GM12865 (cell line): ENCODE results near the gene KCTD17.
"Not testable (repeated sequence)": the region's sequence is repeated elsewhere in the genome, so short reads cannot be mapped to it uniquely, and the experiment has no call there.

ENCODE experiments used
- DNase-seq: peaks from one replicate; pipeline ENCODE4 v3.0.0; 2010; ENCODE audit warnings: low read depth
- H3K4me3 ChIP-seq: 2 replicates; pipeline ENCODE4 v1.5.1; 2011; ENCODE audit warnings: mild to moderate bottlenecking, low read depth, low read length, control low read depth
- CTCF ChIP-seq: IDR thresholded peaks from 2 replicates; pipeline ENCODE4 v1.5.1; 2011; ENCODE audit warnings: low read length, control low read depth, low read depth, inconsistent platforms; ENCODE audit not compliant: insufficient read depth; ENCODE audit errors: missing control alignments

KCTD17 gene

DNA sequence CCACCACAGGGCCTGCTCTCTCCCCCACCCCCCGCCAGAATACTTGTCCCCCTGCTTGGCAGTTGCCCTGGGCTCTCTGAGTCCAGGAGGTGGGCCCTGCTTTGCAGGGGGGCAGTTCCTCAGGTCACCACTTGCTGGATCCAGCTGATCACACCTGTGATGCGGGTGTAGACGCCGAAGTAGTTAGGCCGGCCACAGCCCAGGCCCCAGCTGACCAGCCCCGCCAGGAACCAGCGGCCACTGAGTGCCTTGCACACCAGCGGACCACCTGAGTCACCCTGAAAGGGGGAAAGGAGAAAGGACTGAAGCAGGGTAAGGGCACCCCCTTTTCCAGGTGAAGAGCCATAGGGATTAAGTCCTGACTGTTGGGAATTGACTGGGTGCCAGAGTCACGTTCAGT is 14.4 kb downstream of the KCTD17 start:
- TF ChIP-seq CTCF, result no peak
- no peak for DNase-seq
- no peak overlapping the region for H3K4me3 ChIP-seq

GRCh38 chr22:37067428-37067827 is 15.9 kb downstream of the KCTD17 start:
- no peak for DNase-seq
- H3K4me3 ChIP-seq, result no peak overlapping the region
- TF ChIP-seq CTCF, result no peak

- DNase-seq, result no peak
Measured at GRCh38 chr22:37068859-37069258, 17.3 kb downstream of the KCTD17 start.

GRCh38 chr22:37069319-37069718 is 17.8 kb downstream of the KCTD17 start:
- no peak for TF ChIP-seq CTCF
- H3K4me3 ChIP-seq, result no peak overlapping the region
- no peak for DNase-seq

More at GRCh38 chr22:37068859-37069258, 17.3 kb downstream of the KCTD17 start:
- H3K4me3 ChIP-seq, result no peak overlapping the region
- TF ChIP-seq CTCF, result no peak

- H3K4me3 ChIP-seq, result no peak overlapping the region
- TF ChIP-seq CTCF, result no peak
- no peak for DNase-seq
Measured at GRCh38 chr22:37069719-37070118, 18.2 kb downstream of the KCTD17 start.

DNA sequence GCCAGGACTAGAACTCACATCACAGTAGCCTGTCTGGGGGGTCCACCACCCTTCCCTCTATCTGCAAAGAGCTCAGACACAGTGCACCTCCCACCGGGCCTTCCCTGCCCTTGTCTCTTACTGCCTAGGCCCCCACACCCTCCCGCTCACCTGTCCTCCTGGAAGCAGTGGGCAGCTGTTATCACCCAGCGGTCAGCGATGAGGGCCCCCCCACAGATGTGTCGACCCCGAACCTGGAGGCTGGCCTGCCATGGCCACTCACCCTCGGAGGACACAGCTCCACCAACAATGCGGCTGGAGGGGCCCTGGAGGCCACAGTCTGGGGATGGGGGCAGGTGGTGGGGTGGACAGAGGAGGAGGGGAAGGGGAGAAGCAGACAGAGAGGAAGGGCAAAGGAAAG is 18.8 kb downstream of the KCTD17 start:
- DNase-seq, result no peak
- H3K4me3 ChIP-seq, result no peak overlapping the region
- no peak for TF ChIP-seq CTCF

DNA sequence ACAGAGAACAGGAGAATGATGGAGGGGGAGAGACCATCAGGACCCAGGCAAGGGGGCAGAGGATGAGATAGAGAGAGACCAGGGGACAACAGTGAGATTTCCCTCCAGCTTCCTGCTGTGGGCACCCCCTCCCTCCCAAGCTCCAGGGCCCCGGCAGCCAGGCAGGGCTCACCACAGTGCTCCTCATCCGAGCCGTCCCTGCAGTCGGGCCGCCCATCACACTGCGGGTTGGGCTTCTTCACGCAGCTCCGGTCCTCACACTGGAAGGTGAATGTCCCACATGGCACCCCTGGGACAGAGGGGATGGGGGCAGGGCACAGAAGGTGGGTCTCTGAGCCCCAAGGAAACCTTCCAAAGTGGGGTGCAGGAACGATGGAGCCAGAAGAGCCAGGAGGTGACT is 19.2 kb downstream of the KCTD17 start:
- no peak for TF ChIP-seq CTCF
- no peak for DNase-seq
- no peak overlapping the region for H3K4me3 ChIP-seq

- not testable (repeated sequence) for DNase-seq, H3K4me3 ChIP-seq
Measured at GRCh38 chr22:37071850-37072592, 20.5 kb downstream of the KCTD17 start.
